H1 (cell line): ENCODE measurements around the gene CREB3L1. TPM values are rescaled to one million over a fixed set of nuclear protein-coding genes. Genes with fewer than 3 reads are reported as not detected.
A peak's percentile ranks its signal among the peaks of the same experiment; 100 is the strongest.

ENCODE experiments used
- CTCF ChIA-PET: fragments of 300-600 bp; sonication (Branson Sonifier 250); formaldehyde crosslinking; loops from one replicate; lab custom pipeline; 2021; ENCODE audit not compliant: partially characterized antibody; lab: Charles Lee
- POLR2A ChIA-PET: fragments of 300-600 bp; sonication (Branson Sonifier 250); formaldehyde crosslinking; loops from one replicate; lab custom pipeline; 2021; ENCODE audit warnings: inconsistent platforms; ENCODE audit not compliant: partially characterized antibody; lab: Charles Lee
- DNase-seq, 2 experiments: peaks; one replicate each; pipeline versions ENCODE4 v3.0.0 to v3.0.0-alpha.2; 2010 to 2022; ENCODE audit warnings: low spot score in 2 of 2, low read depth in 1 of 2, mixed read lengths in 1 of 2
- FAIRE-seq: peaks from 2 replicates; lab custom pipeline; 2011; peaks lifted over from hg19 to GRCh38; lab: Jason Lieb, UNC
- H2AFZ ChIP-seq: 2 replicates; pipeline ENCODE4 v1.8.1; 2012; ENCODE audit warnings: low read length, inconsistent platforms
- H2AK5ac ChIP-seq: 2 replicates; pipeline ENCODE4 v1.6.1; 2013; ENCODE audit warnings: low read depth, low read length
- H2BK120ac ChIP-seq: replicated peaks from 2 replicates; pipeline ENCODE3; 2013; ENCODE audit warnings: low read depth, low read length, inconsistent platforms
- H2BK12ac ChIP-seq: 2 replicates; pipeline ENCODE4 v1.6.1; 2013; ENCODE audit warnings: low read depth, low read length
- H2BK15ac ChIP-seq: 2 replicates; pipeline ENCODE4 v1.6.1; 2013; ENCODE audit warnings: low read length
- H2BK20ac ChIP-seq: 2 replicates; pipeline ENCODE4 v1.6.1; 2013; ENCODE audit warnings: low read length
- H2BK5ac ChIP-seq: 2 replicates; pipeline ENCODE4 v1.6.1; 2013; ENCODE audit warnings: low read depth, low read length
- H3K14ac ChIP-seq: 2 replicates; pipeline ENCODE4 v1.6.1; 2013; ENCODE audit warnings: inconsistent platforms; ENCODE audit not compliant: insufficient read length
- H3K18ac ChIP-seq: 2 replicates; pipeline ENCODE4 v1.6.1; 2013; ENCODE audit warnings: low read length; ENCODE audit errors: extremely low read depth
- H3K23ac ChIP-seq: 2 replicates; pipeline ENCODE4 v1.6.1; 2013; ENCODE audit warnings: inconsistent platforms; ENCODE audit not compliant: insufficient read length
- H3K23me2 ChIP-seq: 2 replicates; pipeline ENCODE4 v1.6.1; 2013; ENCODE audit warnings: low read depth, low read length
- H3K27ac ChIP-seq: 2 replicates; pipeline ENCODE4 v1.6.1; 2011; ENCODE audit warnings: low read depth, low read length, inconsistent platforms
- H3K27me3 ChIP-seq, 4 experiments: replicated peaks in 1 of 4; 1 replicate in 1 of 4; 2 replicates in 3 of 4; pipeline versions ENCODE4 v1.6.1 to v1.8.1; 2011 to 2013; ENCODE audit warnings: low read length in 3 of 4, mild to moderate bottlenecking in 3 of 4, inconsistent platforms in 2 of 4, mixed read lengths in 2 of 4, moderate library complexity in 1 of 4; ENCODE audit not compliant: control insufficient read depth in 3 of 4, insufficient read depth in 3 of 4; ENCODE audit errors: extremely low read depth in 1 of 4
- H3K36me3 ChIP-seq, 4 experiments: 2 replicates each; pipeline versions ENCODE4 v1.6.1 to v1.8.1; 2011 to 2013; ENCODE audit warnings: mild to moderate bottlenecking in 4 of 4, low read length in 3 of 4, moderate library complexity in 2 of 4, control low read depth in 1 of 4, inconsistent platforms in 1 of 4; ENCODE audit not compliant: insufficient read depth in 4 of 4, control insufficient read depth in 2 of 4
- H3K4ac ChIP-seq: replicated peaks from 2 replicates; pipeline ENCODE3; 2013; ENCODE audit warnings: low read length, low read depth, mixed read lengths, inconsistent platforms; ENCODE audit not compliant: insufficient read length
- H3K4me1 ChIP-seq, 4 experiments: replicated peaks in 1 of 4; 1 replicate in 1 of 4; 2 replicates in 3 of 4; pipeline versions ENCODE4 v1.6.1 to v1.8.1; 2011 to 2013; ENCODE audit warnings: low read length in 3 of 4, inconsistent platforms in 2 of 4, mixed read lengths in 1 of 4; ENCODE audit not compliant: insufficient read depth in 4 of 4, control insufficient read depth in 3 of 4
- H3K4me2 ChIP-seq, 2 experiments: 2 replicates each; pipeline versions ENCODE4 v1.6.1 to v1.8.1; 2011 to 2013; ENCODE audit warnings: low read depth in 2 of 2, low read length in 2 of 2, control low read depth in 1 of 2, inconsistent platforms in 1 of 2, mild to moderate bottlenecking in 1 of 2; ENCODE audit not compliant: insufficient read depth in 1 of 2
- H3K4me3 ChIP-seq, 4 experiments: fragments of 200-600, 300-600 bp in 1 of 4; sonication (generic), shearing (Covaris generic), sonication (Bioruptor Twin) in 1 of 4; 2 replicates each; pipeline versions ENCODE4 v1.5.1 to v1.8.1; 2011 to 2016; ENCODE audit warnings: low read length in 4 of 4, low read depth in 3 of 4, control low read depth in 2 of 4, inconsistent platforms in 2 of 4, mild to moderate bottlenecking in 2 of 4, mixed read lengths in 1 of 4, moderate library complexity in 1 of 4; ENCODE audit not compliant: insufficient read depth in 2 of 4; ENCODE audit errors: extremely low read depth in 1 of 4
- H3K56ac ChIP-seq: replicated peaks from 2 replicates; pipeline ENCODE3; 2013; ENCODE audit warnings: low read depth, mild to moderate bottlenecking, mixed read lengths, low read length, inconsistent platforms; ENCODE audit not compliant: insufficient read length
- H3K79me1 ChIP-seq: 2 replicates; pipeline ENCODE4 v1.6.1; 2013; ENCODE audit warnings: low read depth, low read length, control low read depth
- H3K79me2 ChIP-seq, 2 experiments: 2 replicates each; pipeline versions ENCODE4 v1.6.1 to v1.8.1; 2012 to 2013; ENCODE audit warnings: low read length in 2 of 2, mild to moderate bottlenecking in 2 of 2, inconsistent platforms in 1 of 2; ENCODE audit not compliant: insufficient read depth in 2 of 2, control insufficient read depth in 1 of 2
- H3K9ac ChIP-seq, 4 experiments: replicated peaks in 1 of 4; 1 replicate in 1 of 4; 2 replicates in 3 of 4; pipeline versions ENCODE4 v1.6.1 to v1.8.1; 2011 to 2013; ENCODE audit warnings: low read depth in 3 of 4, low read length in 3 of 4, control low read depth in 2 of 4, mild to moderate bottlenecking in 2 of 4, moderate library complexity in 2 of 4, inconsistent platforms in 1 of 4; ENCODE audit errors: extremely low read depth in 1 of 4
- H3K9me3 ChIP-seq, 2 experiments: 2 replicates each; pipeline versions ENCODE4 v1.6.1 to v1.8.1; 2012 to 2013; ENCODE audit warnings: mild to moderate bottlenecking in 2 of 2, moderate library complexity in 2 of 2, control low read depth in 1 of 2, inconsistent platforms in 1 of 2, low read depth in 1 of 2, low read length in 1 of 2, mixed read lengths in 1 of 2; ENCODE audit not compliant: insufficient read depth in 2 of 2
- H4K20me1 ChIP-seq, 2 experiments: replicated peaks in 1 of 2; 2 replicates each; pipeline versions ENCODE3 to v1.8.1; 2011 to 2013; ENCODE audit warnings: inconsistent platforms in 2 of 2, low read length in 2 of 2, mild to moderate bottlenecking in 1 of 2; ENCODE audit not compliant: insufficient read depth in 2 of 2, control insufficient read depth in 1 of 2
- H4K5ac ChIP-seq: 2 replicates; pipeline ENCODE4 v1.6.1; 2013; ENCODE audit warnings: low read length, low read depth, mixed read lengths, inconsistent platforms; ENCODE audit not compliant: insufficient read length
- H4K8ac ChIP-seq: 2 replicates; pipeline ENCODE4 v1.8.0; 2013; ENCODE audit warnings: mild to moderate bottlenecking, moderate library complexity, low read length, inconsistent platforms; ENCODE audit not compliant: insufficient read depth; ENCODE audit errors: extremely low read depth
- H4K91ac ChIP-seq: replicated peaks from 2 replicates; pipeline ENCODE3; 2013; ENCODE audit warnings: low read length, mixed read lengths, inconsistent platforms; ENCODE audit not compliant: insufficient read length
- E2F6 ChIP-seq: IDR thresholded peaks from 2 replicates; pipeline ENCODE4 v1.6.1; 2012; ENCODE audit warnings: inconsistent platforms
- HDAC6 ChIP-seq: IDR thresholded peaks from one replicate; pipeline ENCODE4 v1.7.1; 2012; ENCODE audit warnings: low read depth, mild to moderate bottlenecking, inconsistent platforms, low read length, moderate library complexity
- WGBS, 2 experiments: shearing (Covaris generic) in 1 of 2; methylation state at CpG; one replicate each; pipeline versions ENCODE4 v1.1.6 to v1.1.7; 2013 to 2015; ENCODE audit warnings: low lambda C conversion rate in 2 of 2, mixed read lengths in 2 of 2, inconsistent platforms in 1 of 2, low coverage in 1 of 2, missing lambda C conversion rate in 1 of 2; ENCODE audit not compliant: insufficient replicate concordance in 2 of 2, insufficient coverage in 1 of 2, insufficient read length in 1 of 2; ENCODE audit errors: extremely low coverage in 1 of 2, missing lambda C conversion rate in 1 of 2; 5-methylcytosine and 5-hydroxymethylcytosine counted together
- polyA plus RNA-seq, 7 experiments: library from polyadenylated mRNA; depleted of rRNA in 3 of 7; stranded (reverse) in 5 of 7; unstranded in 2 of 7; fragments of >200 nt in 5 of 7; fragments of 200-250 nt in 2 of 7; gene quantifications; 1 replicate in 5 of 7; 2 replicates in 1 of 7; 4 replicates in 1 of 7; pipeline versions ENCODE4 v1.2.1 to v1.2.3, GENCODE V29; 2011 to 2013; ENCODE audit warnings: missing spikeins in 2 of 7, mixed read lengths in 2 of 7
- total RNA-seq: library from RNA; stranded (reverse); fragmentation: NEBNext Ultra II Directional; extraction: Animal tissue kit (Norgen Biotek cat#: 25700); gene quantifications from 2 replicates; pipeline ENCODE4 v1.2.1, GENCODE V29; 2021

The CREB3L1 gene
- total and polyA plus RNA-seq, 2 of the 8 experiments (the other 6 are each of a cell fraction or from before 2014, with no cell fraction given), result 4.1 to 12.7 TPM

- peaks cover 13 to 43% (median 32%) of the 10 kb centered on the region in 4 experiments for H3K4me1 ChIP-seq
- DNase-seq, result no peak
- H2BK12ac ChIP-seq, result no peak overlapping the region
- H3K23ac ChIP-seq, result no peak overlapping the region
- no peak overlapping the region for H4K5ac ChIP-seq
- H3K56ac ChIP-seq, result no peak overlapping the region
- peaks cover 25% of the 10 kb centered on the region for H3K79me1 ChIP-seq
- no peak overlapping the region; the same call in 1 of the 2 replicates for H4K8ac ChIP-seq
- no peak overlapping the region for H3K4me3 ChIP-seq
- ChIA-PET CTCF (interaction anchor here (0.7 to 44.5 kb wide), 17 partner anchors 9 to 180 kb away, joined by 3 to 1004 read pairs (median 7); partner anchors contain the start of genes DGKZ and MDK), POLR2A (interaction anchor here (0.7 to 8.1 kb wide), 10 partner anchors 9 to 108 kb away, joined by 3 to 69 read pairs (median 6); partner anchors contain the start of gene MDK)
- H3K36me3 ChIP-seq, result no peaks in the 10 kb centered on the region
- H4K91ac ChIP-seq, result no peak overlapping the region
- H4K20me1 ChIP-seq, result peaks cover 15 to 35% of the 10 kb centered on the region in 2 experiments
- H2BK15ac ChIP-seq, result no peak overlapping the region
- H3K23me2 ChIP-seq, result peaks cover 13% of the 10 kb centered on the region
- no peak overlapping the region for H2BK20ac ChIP-seq
- no peak overlapping the region for H3K4ac ChIP-seq
- 0 out of 2 replicates have a peak overlapping the region, but pooled peaks have one; percentile 16 for H3K18ac ChIP-seq
- H3K27ac ChIP-seq, result no peak overlapping the region
- H3K4me2 ChIP-seq, result no peak overlapping the region
- H2BK120ac ChIP-seq, result no peak overlapping the region
- TF ChIP-seq E2F6, result no peak
- no peak for TF ChIP-seq HDAC6
- H2AK5ac ChIP-seq, result no peak overlapping the region
- WGBS, 2 experiments, result 82% methylated on average over 8 of the region's 8 CpGs; no CpG with 5 or more reads in 1 of the 2 experiments
- no peak overlapping the region; the same call in 1 of the 2 replicates for H2BK5ac ChIP-seq
- no peak overlapping the region for H3K9ac ChIP-seq
- H3K27me3 ChIP-seq, result peaks cover 0 to 4% (median 2%) of the 10 kb centered on the region in 4 experiments; a peak in 1 of 7 replicates
- H3K14ac ChIP-seq, result no peak overlapping the region
- FAIRE-seq, result no peak
- H2AFZ ChIP-seq, result no peak overlapping the region
- no peaks in the 10 kb centered on the region for H3K9me3 ChIP-seq
- H3K79me2 ChIP-seq, result peaks cover 0 to 72% of the 10 kb centered on the region in 2 experiments; a peak in 3 of 4 replicates
Observed at GRCh38 chr11:46351148-46351547, 73.7 kb downstream of the CREB3L1 start.
